ENCODE measurements around the gene ZNF780A. TPM values are rescaled to one million over a fixed set of nuclear protein-coding genes. Genes with fewer than 3 reads are reported as not detected.
"Not testable (repeated sequence)": the region's sequence is repeated elsewhere in the genome, so short reads cannot be mapped to it uniquely, and the experiment has no call there.

Gene ZNF780A
- total RNA-seq, 4 donors from 2014 or later = 12.3 to 15.6 (median 13.0) TPM

- no peaks in the 10 kb centered on the region for H3K4me1 ChIP-seq
- peaks cover 0 to 47% (median 0%) of the 10 kb centered on the region in 4 donors for H3K27me3 ChIP-seq
- H3K27ac ChIP-seq = no peak overlapping the region
- intact Hi-C loops (cut with DNase I) = no loop called here
- H3K9me3 ChIP-seq = no peaks in the 10 kb centered on the region
- WGBS, 2 donors = 56 to 78% methylated on average over 1 of the region's 1 CpG
- TF ChIP-seq CTCF (IDR thresholded peaks at IDR 0.05) = no peak
- DNase-seq = no peak
- no peaks in the 10 kb centered on the region for H3K36me3 ChIP-seq
- no peak overlapping the region for H3K4me3 ChIP-seq
These were observed 42.7 kb upstream of the ZNF780A start for GRCh38 chr19:40133491-40133890.

- H3K4me3 ChIP-seq = no peak overlapping the region
- H3K27me3 ChIP-seq = peaks cover 0 to 58% (median 0%) of the 10 kb centered on the region in 4 donors
- intact Hi-C loops (cut with DNase I) = no loop called here
- DNase-seq = no peak
- no peaks in the 10 kb centered on the region for H3K9me3 ChIP-seq
- H3K4me1 ChIP-seq = no peaks in the 10 kb centered on the region
- TF ChIP-seq CTCF (IDR thresholded peaks at IDR 0.05) = no peak
- TF ChIP-seq POLR2A (IDR thresholded peaks at IDR 0.05) = no peak
- no peaks in the 10 kb centered on the region for H3K36me3 ChIP-seq
- H3K27ac ChIP-seq = no peak overlapping the region
These were observed 39.3 kb upstream of the ZNF780A start for GRCh38 chr19:40130013-40130412.

- no peak overlapping the region for H3K27ac ChIP-seq
- H3K27me3 ChIP-seq = peaks cover 0 to 57% (median 0%) of the 10 kb centered on the region in 4 donors
- intact Hi-C loops (cut with DNase I) = no loop called here
- no peaks in the 10 kb centered on the region for H3K36me3 ChIP-seq
- H3K9me3 ChIP-seq = no peaks in the 10 kb centered on the region
- H3K4me3 ChIP-seq = no peak overlapping the region
- TF ChIP-seq CTCF (IDR thresholded peaks at IDR 0.05) = no peak
- no peak for TF ChIP-seq POLR2A (IDR thresholded peaks at IDR 0.05)
- DNase-seq = no peak
- 60% methylated on average over 3 of the region's 3 CpGs for WGBS, 2 donors
- no peaks in the 10 kb centered on the region for H3K4me1 ChIP-seq
These were observed 38.7 kb upstream of the ZNF780A start for GRCh38 chr19:40129425-40129824.

- H3K27ac ChIP-seq = no peak overlapping the region
- no peaks in the 10 kb centered on the region for H3K4me1 ChIP-seq
- no peaks in the 10 kb centered on the region for H3K36me3 ChIP-seq
- no peak for DNase-seq
- intact Hi-C loops (cut with DNase I) = no loop called here
- TF ChIP-seq POLR2A (IDR thresholded peaks at IDR 0.05) = no peak
- no peak for TF ChIP-seq CTCF (IDR thresholded peaks at IDR 0.05)
- H3K4me3 ChIP-seq = no peak overlapping the region
- no peaks in the 10 kb centered on the region for H3K9me3 ChIP-seq
- peaks cover 0 to 53% (median 0%) of the 10 kb centered on the region in 4 donors for H3K27me3 ChIP-seq
These were observed 38.2 kb upstream of the ZNF780A start for GRCh38 chr19:40128991-40129390.

GRCh38 chr19:40119380-40119779 lies 28.6 kb upstream of the ZNF780A start:
- TF ChIP-seq POLR2A (IDR thresholded peaks at IDR 0.05) (no peak), CTCF (IDR thresholded peaks at IDR 0.05) (no peak)
- intact Hi-C loops (cut with DNase I) = no loop called here
- Histone ChIP-seq H3K36me3 (no peaks in the 10 kb centered on the region), H3K4me3 (no peak overlapping the region), H3K9me3 (no peaks in the 10 kb centered on the region), H3K4me1 (no peaks in the 10 kb centered on the region), H3K27me3 (no peaks in the 10 kb centered on the region), H3K27ac (no peak overlapping the region)
- 79 to 84% methylated on average over 4 of the region's 4 CpGs for WGBS, 2 donors
- DNase-seq = no peak

- H3K4me1 ChIP-seq; intact Hi-C loops (cut with DNase I); H3K27ac ChIP-seq; DNase-seq; H3K9me3 ChIP-seq; H3K27me3 ChIP-seq; H3K4me3 ChIP-seq; H3K36me3 ChIP-seq: not testable (repeated sequence)
- WGBS, 2 donors = no CpG with 5 or more reads among the region's 25 CpGs
These were observed 27.9 kb upstream of the ZNF780A start for GRCh38 chr19:40118638-40119037.
